Stimulated activated CD8-positive, alpha-beta memory T cell treated with anti-CD3 and anti-CD28 coated beads, Interleukin-15, amount 100 ng/mL, for 4 hours (primary cell): ENCODE results near the gene SNN.

Source experiments
- DNase-seq, 2 donors: peaks; one replicate each; pipeline ENCODE4 v3.0.0-alpha.2; 2020; ENCODE audit warnings: low read depth in 2 of 2

SNN gene

GRCh38 chr16:11635113-11635652, 33.1 kb upstream of the SNN start:
- DNase-seq = no peak

GRCh38 chr16:11635679-11636171, 32.5 kb upstream of the SNN start:
- no peak for DNase-seq

- no peak for DNase-seq
Measured at GRCh38 chr16:11636172-11636721, 32.0 kb upstream of the SNN start.

- DNase-seq = no peak
Measured at GRCh38 chr16:11637320-11637719, 30.9 kb upstream of the SNN start.

GRCh38 chr16:11638140-11638539, 30.1 kb upstream of the SNN start:
- DNase-seq = no peak

GRCh38 chr16:11639008-11639562, 29.2 kb upstream of the SNN start:
- no peak for DNase-seq

- no peak for DNase-seq
Measured at GRCh38 chr16:11639925-11640899, 28.0 kb upstream of the SNN start.

- no peak for DNase-seq
Measured at GRCh38 chr16:11640987-11641817, 27.1 kb upstream of the SNN start.

GRCh38 chr16:11642765-11643116, 25.5 kb upstream of the SNN start:
- no peak for DNase-seq

GRCh38 chr16:11649276-11649675, 19.0 kb upstream of the SNN start:
- no peak for DNase-seq

GRCh38 chr16:11650641-11651591, 17.3 kb upstream of the SNN start:
- DNase-seq = no peak

GRCh38 chr16:11651796-11652195, 16.5 kb upstream of the SNN start:
- no peak for DNase-seq

GRCh38 chr16:11655655-11656054, 12.6 kb upstream of the SNN start:
- no peak for DNase-seq

- no peak for DNase-seq
Measured at GRCh38 chr16:11657556-11657955, 10.7 kb upstream of the SNN start.

GRCh38 chr16:11658896-11659708, 9.2 kb upstream of the SNN start:
- DNase-seq = no peak

- DNase-seq = no peak
Measured at GRCh38 chr16:11660565-11660964, 7.7 kb upstream of the SNN start.

- no peak for DNase-seq
Measured at GRCh38 chr16:11662582-11662981, 5.7 kb upstream of the SNN start.

- no peak for DNase-seq
Measured at GRCh38 chr16:11665071-11665491, 3.2 kb upstream of the SNN start.
